ENCODE results near the gene TOLLIP.
"Not testable (repeated sequence)": the region's sequence is repeated elsewhere in the genome, so short reads cannot be mapped to it uniquely, and the experiment has no call there.

TOLLIP gene

GRCh38 chr11:1246301-1246700 lies 63.1 kb downstream of the TOLLIP start:
- not testable (repeated sequence) for DNase-seq (ENCODE audit: low spot score)

DNA sequence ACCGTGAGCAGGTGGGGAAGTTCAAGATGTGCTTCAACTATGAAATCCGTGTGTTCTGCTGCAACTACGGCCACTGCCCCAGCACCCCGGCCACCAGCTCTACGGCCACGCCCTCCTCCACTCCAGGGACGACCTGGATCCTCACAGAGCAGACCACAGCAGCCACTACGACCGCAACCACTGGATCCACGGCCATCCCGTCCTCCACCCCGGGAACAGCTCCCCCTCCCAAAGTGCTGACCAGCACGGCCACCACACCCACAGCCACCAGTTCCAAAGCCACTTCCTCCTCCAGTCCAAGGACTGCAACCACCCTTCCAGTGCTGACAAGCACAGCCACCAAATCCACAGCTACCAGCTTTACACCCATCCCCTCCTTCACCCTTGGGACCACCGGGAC lies 63.7 kb downstream of the TOLLIP start:
- DNase-seq (ENCODE audit: low spot score): not testable (repeated sequence)

- DNase-seq (ENCODE audit: low spot score): not testable (repeated sequence)
These were observed 64.9 kb downstream of the TOLLIP start for GRCh38 chr11:1244557-1244956.

GRCh38 chr11:1243521-1243920 lies 65.9 kb downstream of the TOLLIP start:
- not testable (repeated sequence) for DNase-seq (ENCODE audit: low spot score)

DNA sequence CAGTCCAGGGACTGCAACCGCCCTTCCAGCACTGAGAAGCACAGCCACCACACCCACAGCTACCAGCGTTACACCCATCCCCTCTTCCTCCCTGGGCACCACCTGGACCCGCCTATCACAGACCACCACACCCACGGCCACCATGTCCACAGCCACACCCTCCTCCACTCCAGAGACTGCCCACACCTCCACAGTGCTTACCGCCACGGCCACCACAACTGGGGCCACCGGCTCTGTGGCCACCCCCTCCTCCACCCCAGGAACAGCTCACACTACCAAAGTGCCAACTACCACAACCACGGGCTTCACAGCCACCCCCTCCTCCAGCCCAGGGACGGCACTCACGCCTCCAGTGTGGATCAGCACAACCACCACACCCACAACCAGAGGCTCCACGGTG lies 66.7 kb downstream of the TOLLIP start:
- not testable (repeated sequence) for DNase-seq (ENCODE audit: low spot score)

- no peak for DNase-seq (ENCODE audit: low spot score)
These were observed 67.1 kb downstream of the TOLLIP start for GRCh38 chr11:1242289-1242688.

DNA sequence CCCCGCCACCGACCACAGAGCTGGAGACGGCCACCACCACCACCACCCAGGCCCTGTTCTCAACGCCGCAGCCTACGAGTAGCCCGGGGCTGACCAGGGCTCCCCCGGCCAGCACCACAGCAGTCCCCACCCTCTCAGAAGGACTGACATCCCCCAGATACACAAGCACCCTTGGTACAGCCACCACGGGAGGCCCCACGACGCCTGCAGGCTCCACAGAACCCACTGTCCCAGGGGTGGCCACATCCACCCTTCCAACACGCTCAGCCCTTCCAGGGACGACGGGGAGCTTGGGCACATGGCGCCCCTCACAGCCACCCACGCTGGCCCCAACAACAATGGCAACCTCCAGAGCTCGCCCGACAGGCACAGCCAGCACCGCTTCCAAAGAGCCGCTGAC lies 67.7 kb downstream of the TOLLIP start:
- DNase-seq (ENCODE audit: low spot score): no peak

DNA sequence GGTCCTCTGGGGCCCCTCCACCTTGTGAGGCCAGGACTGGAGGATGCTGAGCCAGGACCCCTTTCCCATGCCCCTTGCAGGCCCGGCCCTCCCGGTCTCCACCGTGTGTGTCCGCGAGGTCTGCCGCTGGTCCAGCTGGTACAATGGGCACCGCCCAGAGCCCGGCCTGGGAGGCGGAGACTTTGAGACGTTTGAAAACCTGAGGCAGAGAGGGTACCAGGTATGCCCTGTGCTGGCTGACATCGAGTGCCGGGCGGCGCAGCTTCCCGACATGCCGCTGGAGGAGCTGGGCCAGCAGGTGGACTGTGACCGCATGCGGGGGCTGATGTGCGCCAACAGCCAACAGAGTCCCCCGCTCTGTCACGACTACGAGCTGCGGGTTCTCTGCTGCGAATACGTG lies 68.7 kb downstream of the TOLLIP start:
- no peak for DNase-seq (ENCODE audit: low spot score)

DNA sequence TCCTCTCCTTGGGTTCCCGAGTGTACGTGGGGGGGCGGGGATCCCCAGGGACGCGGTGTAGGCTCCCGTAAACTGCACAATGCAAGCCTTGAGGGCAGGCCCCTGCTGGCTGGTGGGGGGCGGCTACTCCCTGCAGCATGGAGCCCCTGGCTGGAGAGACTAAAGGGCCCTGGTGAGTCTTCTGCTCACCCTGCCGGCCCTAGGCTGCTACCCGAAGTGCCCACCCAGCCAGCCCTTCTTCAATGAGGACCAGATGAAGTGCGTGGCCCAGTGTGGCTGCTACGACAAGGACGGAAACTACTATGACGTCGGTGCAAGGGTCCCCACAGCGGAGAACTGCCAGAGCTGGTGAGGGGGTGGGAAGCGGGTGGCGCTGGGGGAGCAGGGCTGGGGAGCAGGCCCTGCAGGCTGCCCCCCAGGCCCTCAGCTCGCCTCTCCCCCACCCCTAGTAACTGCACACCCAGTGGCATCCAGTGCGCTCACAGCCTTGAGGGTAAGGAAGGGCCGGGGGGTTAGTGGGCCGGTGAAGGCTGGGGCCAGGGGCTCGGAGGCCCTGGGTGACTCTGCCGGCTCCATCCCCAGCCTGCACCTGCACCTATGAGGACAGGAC lies 69.7 kb downstream of the TOLLIP start:
- no peak for DNase-seq (ENCODE audit: low spot score)

DNA sequence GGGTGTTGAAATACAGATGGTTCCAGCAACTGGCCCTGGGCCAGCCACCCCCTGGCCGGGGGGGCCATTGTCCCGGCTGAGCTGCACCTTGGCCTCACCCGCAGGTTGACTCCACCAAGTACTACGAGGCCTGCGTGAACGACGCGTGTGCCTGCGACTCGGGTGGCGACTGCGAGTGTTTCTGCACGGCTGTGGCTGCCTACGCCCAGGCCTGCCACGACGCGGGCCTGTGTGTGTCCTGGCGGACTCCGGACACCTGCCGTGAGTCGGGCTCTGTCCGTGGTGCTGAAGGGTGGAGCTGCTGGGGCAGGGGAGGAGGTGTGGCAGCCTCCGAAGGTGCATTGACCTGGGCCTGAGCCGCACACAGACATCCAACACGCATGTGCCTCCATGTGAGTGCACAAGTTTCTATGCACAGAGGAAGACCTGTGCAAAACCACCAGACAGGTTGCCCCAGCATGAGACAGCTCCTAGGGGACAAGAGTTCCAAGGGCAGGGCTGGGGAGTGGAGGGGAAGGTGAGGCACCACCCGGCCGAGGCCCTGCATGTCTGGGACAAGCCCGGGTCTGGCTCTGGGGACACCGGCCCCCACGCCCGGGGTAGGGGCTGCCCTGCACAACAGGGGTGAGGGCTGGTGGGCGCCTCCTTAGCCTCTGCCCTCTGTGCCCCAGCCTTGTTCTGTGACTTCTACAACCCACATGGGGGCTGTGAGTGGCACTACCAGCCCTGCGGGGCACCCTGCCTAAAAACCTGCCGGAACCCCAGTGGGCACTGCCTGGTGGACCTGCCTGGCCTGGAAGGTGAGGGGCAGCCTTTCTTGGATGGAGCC lies 70.5 kb downstream of the TOLLIP start:
- no peak for DNase-seq (ENCODE audit: low spot score)

DNA sequence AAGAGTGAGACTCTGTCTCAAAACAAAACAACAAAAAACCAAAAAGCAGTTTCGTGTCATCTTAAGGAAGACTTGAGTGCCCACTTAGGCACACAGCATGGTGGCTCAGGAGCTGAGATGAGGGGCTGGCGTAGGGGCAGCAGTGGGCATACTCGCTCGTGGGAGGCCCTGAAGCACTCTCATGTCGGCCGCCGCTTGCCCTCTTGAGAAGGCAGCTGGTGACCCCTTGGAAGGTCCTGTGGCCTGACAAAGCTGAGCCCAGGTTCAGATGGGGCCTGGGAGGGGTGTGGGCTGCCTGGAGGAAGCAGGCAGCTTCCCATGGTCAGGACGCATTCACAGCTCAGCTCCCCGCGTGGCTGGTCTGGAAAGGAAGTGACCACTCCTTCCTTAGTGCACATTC lies 71.6 kb downstream of the TOLLIP start:
- DNase-seq (ENCODE audit: low spot score): no peak

- DNase-seq (ENCODE audit: low spot score): no peak
These were observed 72.3 kb downstream of the TOLLIP start for GRCh38 chr11:1237128-1237580.

DNA sequence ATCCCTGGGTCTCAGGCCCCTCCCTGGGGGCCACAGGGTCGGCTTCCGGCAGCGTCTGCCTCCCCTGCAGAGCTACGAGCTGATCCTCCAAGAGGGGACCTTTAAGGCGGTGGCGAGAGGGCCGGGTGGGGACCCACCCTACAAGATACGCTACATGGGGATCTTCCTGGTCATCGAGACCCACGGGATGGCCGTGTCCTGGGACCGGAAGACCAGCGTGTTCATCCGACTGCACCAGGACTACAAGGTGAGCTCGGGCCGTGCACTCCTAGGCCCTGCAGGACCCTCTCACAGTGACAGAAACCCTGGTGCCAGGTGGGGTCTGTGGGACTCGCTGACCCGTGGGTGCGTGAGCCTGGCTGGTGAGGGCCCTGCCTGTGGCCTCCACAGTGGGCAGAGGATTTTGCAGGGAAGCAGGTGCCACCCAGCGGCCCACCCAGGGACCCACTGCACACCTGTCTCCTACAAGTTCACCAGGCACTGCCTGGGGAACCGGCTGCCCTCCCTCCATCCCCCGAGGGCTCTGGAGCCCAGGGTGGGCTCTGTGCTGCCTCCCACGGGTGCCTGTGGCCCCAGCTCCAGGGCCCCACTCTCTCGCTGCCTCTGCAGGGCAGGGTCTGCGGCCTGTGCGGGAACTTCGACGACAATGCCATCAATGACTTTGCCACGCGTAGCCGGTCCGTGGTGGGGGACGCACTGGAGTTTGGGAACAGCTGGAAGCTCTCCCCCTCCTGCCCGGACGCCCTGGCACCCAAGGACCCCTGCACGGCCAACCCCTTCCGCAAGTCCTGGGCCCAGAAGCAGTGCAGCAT lies 72.9 kb downstream of the TOLLIP start:
- no peak for DNase-seq (ENCODE audit: low spot score)

- no peak for DNase-seq (ENCODE audit: low spot score)
These were observed 73.5 kb downstream of the TOLLIP start for GRCh38 chr11:1235901-1236315.

DNA sequence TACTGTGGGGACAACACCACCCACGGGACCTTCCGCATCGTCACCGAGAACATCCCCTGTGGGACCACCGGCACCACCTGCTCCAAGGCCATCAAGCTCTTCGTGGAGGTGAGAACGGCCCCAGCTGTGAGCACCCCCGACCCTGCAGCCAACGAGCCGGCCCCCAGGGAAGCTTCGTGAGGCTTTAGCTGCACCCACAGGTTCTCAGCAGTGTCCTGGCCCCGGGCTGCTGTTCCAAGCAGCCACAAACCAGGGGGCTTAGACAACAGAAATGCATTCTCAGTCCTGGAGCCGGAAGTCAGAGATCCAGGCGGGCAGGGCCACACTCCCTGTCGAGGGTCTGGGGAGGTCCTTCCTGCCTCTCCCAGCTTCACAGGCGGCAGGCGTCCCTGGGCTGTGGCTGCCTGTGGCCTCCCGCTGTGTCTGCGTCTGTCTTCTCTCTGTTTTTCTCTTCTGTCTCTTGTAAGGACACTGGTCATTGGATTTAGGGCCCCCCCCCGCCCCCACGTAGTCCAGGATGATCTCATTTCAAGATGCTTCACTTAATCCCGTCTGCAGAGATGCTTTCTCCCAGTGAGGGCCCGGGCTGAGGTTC lies 74.0 kb downstream of the TOLLIP start:
- no peak for DNase-seq (ENCODE audit: low spot score)

DNA sequence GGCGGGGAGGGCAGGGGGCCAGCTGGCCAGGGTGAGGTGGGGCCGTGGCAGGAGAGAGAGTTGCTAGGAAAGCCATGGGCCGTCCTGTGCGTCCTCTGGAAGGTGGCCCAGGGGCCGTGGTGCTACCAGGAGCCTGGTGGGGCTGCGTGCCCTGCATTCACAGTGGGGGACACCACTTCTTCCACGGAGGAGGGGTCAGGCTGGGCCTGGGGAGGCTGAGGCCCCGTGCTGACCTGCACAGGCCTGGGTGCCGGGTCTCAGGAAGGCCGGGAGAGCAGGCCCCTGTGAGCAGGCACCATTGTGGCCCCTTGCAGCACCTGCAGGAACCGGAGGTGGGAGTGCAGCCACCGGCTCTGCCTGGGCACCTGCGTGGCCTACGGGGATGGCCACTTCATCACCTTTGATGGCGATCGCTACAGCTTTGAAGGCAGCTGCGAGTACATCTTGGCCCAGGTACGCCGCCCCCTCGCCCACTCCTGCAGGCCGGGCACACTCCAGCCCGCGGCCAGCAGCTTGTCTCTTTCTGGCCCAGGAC lies 74.6 kb downstream of the TOLLIP start:
- DNase-seq (ENCODE audit: low spot score): no peak

DNA sequence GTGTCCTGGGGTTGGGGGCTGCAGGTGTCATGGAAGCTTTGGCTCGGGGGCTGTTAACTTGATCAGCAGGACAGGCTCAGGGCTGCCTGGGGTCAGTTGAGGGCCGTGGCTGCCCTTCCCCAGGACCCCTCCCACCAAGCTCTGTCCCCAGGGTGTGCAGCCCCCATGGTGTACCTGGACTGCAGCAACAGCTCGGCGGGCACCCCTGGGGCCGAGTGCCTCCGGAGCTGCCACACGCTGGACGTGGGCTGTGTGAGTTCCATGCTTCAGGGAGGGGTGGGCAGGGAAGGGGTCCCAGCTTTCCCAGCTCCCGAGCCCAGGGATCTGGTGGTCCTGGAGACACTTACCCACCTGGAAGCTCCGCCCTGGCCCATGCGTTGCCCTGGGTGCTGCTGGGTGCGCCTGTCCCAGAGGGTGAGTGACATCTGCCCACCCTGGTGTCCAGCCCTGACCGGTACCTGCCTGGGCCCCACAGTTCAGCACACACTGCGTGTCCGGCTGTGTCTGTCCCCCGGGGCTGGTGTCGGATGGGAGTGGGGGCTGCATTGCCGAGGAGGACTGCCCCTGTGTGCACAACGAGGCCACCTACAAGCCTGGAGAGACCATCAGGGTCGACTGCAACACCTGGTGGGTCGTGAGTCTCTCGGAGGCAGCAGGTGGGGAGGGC lies 75.2 kb downstream of the TOLLIP start:
- DNase-seq (ENCODE audit: low spot score): no peak

- DNase-seq (ENCODE audit: low spot score): no peak
These were observed 75.9 kb downstream of the TOLLIP start for GRCh38 chr11:1233351-1234053.

DNA sequence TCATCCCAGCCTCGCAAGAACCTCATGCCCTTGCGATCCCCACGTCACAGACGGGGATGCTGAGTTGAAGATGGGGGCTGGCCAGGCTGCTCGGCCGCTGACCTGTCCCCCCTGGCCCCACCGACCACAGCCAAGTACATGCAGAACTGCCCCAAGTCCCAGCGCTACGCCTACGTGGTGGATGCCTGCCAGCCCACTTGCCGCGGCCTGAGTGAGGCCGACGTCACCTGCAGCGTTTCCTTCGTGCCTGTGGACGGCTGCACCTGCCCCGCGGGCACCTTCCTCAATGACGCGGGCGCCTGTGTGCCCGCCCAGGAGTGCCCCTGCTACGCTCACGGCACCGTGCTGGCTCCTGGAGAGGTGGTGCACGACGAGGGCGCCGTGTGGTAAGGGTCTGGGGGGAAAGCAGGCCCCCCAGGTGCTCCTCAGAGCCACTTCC lies 76.5 kb downstream of the TOLLIP start:
- DNase-seq (ENCODE audit: low spot score): no peak

- no peak for DNase-seq (ENCODE audit: low spot score)
These were observed 77.2 kb downstream of the TOLLIP start for GRCh38 chr11:1232021-1232882.

All from pons (tissue), 1 donor.